ENCODE data around the gene PAX8. TPM values are rescaled to one million over a fixed set of nuclear protein-coding genes. Genes with fewer than 3 reads are reported as not detected.

The PAX8 gene
- total RNA-seq, 1 experiment from 2014 or later = 2.4 TPM

- no peaks in the 10 kb centered on the region for H3K27me3 Mint-ChIP-seq (ENCODE audit: insufficient read depth, unreplicated experiment)
- peak overlapping the region; percentile 40 for H3K27ac Mint-ChIP-seq (ENCODE audit: low read depth, unreplicated experiment)
- BruUV-seq (replicated peaks) = no TSS peak
- H3K9me3 Mint-ChIP-seq (ENCODE audit: unreplicated experiment) = no peaks in the 10 kb centered on the region
- ChIA-PET POLR2A (interaction anchor here (1.1 to 2.3 kb wide), 7 partner anchors 9 to 20 kb away, joined by 3 to 14 read pairs (median 5); no protein-coding TSS in a partner anchor), CTCF (interaction anchor here (0.5 to 4.7 kb wide), 10 partner anchors 10 to 1337 kb away, joined by 3 to 30 read pairs (median 4); partner anchors contain the start of gene ANAPC1)
- DNase-seq (ENCODE audit: unreplicated experiment) = no peak
- no peak for TF ChIP-seq CTCF (IDR thresholded peaks at IDR 0.05; ENCODE audit: unreplicated experiment)
- no peaks in the 10 kb centered on the region for H3K36me3 Mint-ChIP-seq (ENCODE audit: insufficient read depth, unreplicated experiment)
- no peak overlapping the region for H3K4me3 Mint-ChIP-seq (ENCODE audit: unreplicated experiment)
- intact Hi-C loops (cut with micrococcal nuclease) = no loop called here
- H3K4me1 Mint-ChIP-seq (ENCODE audit: insufficient read depth, unreplicated experiment) = peaks cover 15% of the 10 kb centered on the region
Measured at GRCh38 chr2:113220970-113221708, 57.6 kb downstream of the PAX8 start.

- peak; percentile 74 for DNase-seq (ENCODE audit: unreplicated experiment)
- intact Hi-C loops (cut with micrococcal nuclease) = no loop called here
- Mint-ChIP-seq H3K4me3 (ENCODE audit: unreplicated experiment) (no peak overlapping the region), H3K9me3 (ENCODE audit: unreplicated experiment) (no peaks in the 10 kb centered on the region), H3K4me1 (ENCODE audit: insufficient read depth, unreplicated experiment) (peaks cover 15% of the 10 kb centered on the region), H3K27ac (ENCODE audit: low read depth, unreplicated experiment) (peak overlapping the region; percentile 40), H3K27me3 (ENCODE audit: insufficient read depth, unreplicated experiment) (no peaks in the 10 kb centered on the region), H3K36me3 (ENCODE audit: insufficient read depth, unreplicated experiment) (peaks cover 6% of the 10 kb centered on the region)
- no peak for TF ChIP-seq CTCF (IDR thresholded peaks at IDR 0.05; ENCODE audit: unreplicated experiment)
- BruUV-seq (replicated peaks) = no TSS peak
- ChIA-PET CTCF (interaction anchor here (0.8 to 4.7 kb wide), 7 partner anchors 8 to 170 kb away, joined by 3 to 30 read pairs (median 5); no protein-coding TSS in a partner anchor), POLR2A (interaction anchor here (0.7 to 1.4 kb wide), 5 partner anchors 9 to 19 kb away, joined by 3 to 5 read pairs (median 4); no protein-coding TSS in a partner anchor)
Measured at GRCh38 chr2:113219889-113220641, 58.7 kb downstream of the PAX8 start.

GRCh38 chr2:113219525-113219888 lies 59.2 kb downstream of the PAX8 start:
- ChIA-PET POLR2A (interaction anchor here (0.7 to 1.3 kb wide), 3 partner anchors 8 to 11 kb away, joined by 3 to 4 read pairs (median 3); no protein-coding TSS in a partner anchor), CTCF (interaction anchor here (0.8 to 4.7 kb wide), 4 partner anchors 15 to 171 kb away, joined by 3 to 30 read pairs (median 4); no protein-coding TSS in a partner anchor)
- Mint-ChIP-seq H3K4me1 (ENCODE audit: insufficient read depth, unreplicated experiment) (peaks cover 15% of the 10 kb centered on the region), H3K9me3 (ENCODE audit: unreplicated experiment) (no peaks in the 10 kb centered on the region), H3K27ac (ENCODE audit: low read depth, unreplicated experiment) (peak overlapping the region; percentile 40), H3K4me3 (ENCODE audit: unreplicated experiment) (no peak overlapping the region), H3K27me3 (ENCODE audit: insufficient read depth, unreplicated experiment) (no peaks in the 10 kb centered on the region), H3K36me3 (ENCODE audit: insufficient read depth, unreplicated experiment) (peaks cover 6% of the 10 kb centered on the region)
- BruUV-seq (replicated peaks) = no TSS peak
- intact Hi-C loops (cut with micrococcal nuclease) = no loop called here
- no peak for TF ChIP-seq CTCF (IDR thresholded peaks at IDR 0.05; ENCODE audit: unreplicated experiment)
- no peak for DNase-seq (ENCODE audit: unreplicated experiment)

GRCh38 chr2:113219092-113219441 lies 59.7 kb downstream of the PAX8 start:
- CTCF ChIA-PET = interaction anchor here (1.2 to 4.7 kb wide), 2 partner anchors 14 to 151 kb away, joined by 3 to 30 read pairs; no protein-coding TSS in a partner anchor
- Mint-ChIP-seq H3K27ac (ENCODE audit: low read depth, unreplicated experiment) (no peak overlapping the region), H3K36me3 (ENCODE audit: insufficient read depth, unreplicated experiment) (peaks cover 6% of the 10 kb centered on the region), H3K4me3 (ENCODE audit: unreplicated experiment) (no peak overlapping the region), H3K9me3 (ENCODE audit: unreplicated experiment) (no peaks in the 10 kb centered on the region), H3K27me3 (ENCODE audit: insufficient read depth, unreplicated experiment) (no peaks in the 10 kb centered on the region), H3K4me1 (ENCODE audit: insufficient read depth, unreplicated experiment) (peaks cover 15% of the 10 kb centered on the region)
- no TSS peak for BruUV-seq (replicated peaks)
- no peak for TF ChIP-seq CTCF (IDR thresholded peaks at IDR 0.05; ENCODE audit: unreplicated experiment)
- DNase-seq (ENCODE audit: unreplicated experiment) = no peak
- intact Hi-C loops (cut with micrococcal nuclease) = no loop called here
- POLR2A ChIA-PET = interaction anchor here (1.1 kb wide), 1 partner anchor 12 kb away, joined by 3 read pairs; no protein-coding TSS in a partner anchor
